Ovary (tissue), 3 donors: Measurements from ENCODE around the gene CYP3A4.

Experiments used
- CTCF ChIP-seq, 3 donors: fragments of 450-650 bp in 2 of 3; fragments of 200-600 bp in 1 of 3; IDR thresholded peaks; one replicate each; pipeline versions ENCODE4 v1.5.1 to v1.8.0; 2016 to 2022; ENCODE audit warnings: antibody characterized with exemption in 3 of 3, mild to moderate bottlenecking in 1 of 3
- EP300 ChIP-seq: sonication (generic); formaldehyde crosslinking; IDR thresholded peaks from one replicate; pipeline ENCODE4 v1.6.1; 2017; ENCODE audit warnings: antibody characterized with exemption
- donor health status: DM: no; HTN: no; CAD: no.

GRCh38 chr7:99778880-99779279, 5.1 kb downstream of the CYP3A4 start:
- TF ChIP-seq CTCF (IDR thresholded peaks at IDR 0.05) (no peak), EP300 (no peak)
